ENCODE results near the gene SULT4A1. TPM values are rescaled to one million over a fixed set of nuclear protein-coding genes. Genes with fewer than 3 reads are reported as not detected.

The SULT4A1 gene
- total RNA-seq, 1 donor from 2014 or later: 0.50 TPM

- DNase-seq (ENCODE audit: low read depth): no peak
These were observed 59.3 kb downstream of the SULT4A1 start for GRCh38 chr22:43802897-43803495.

GRCh38 chr22:43800970-43801369 is 61.3 kb downstream of the SULT4A1 start:
- no peak for DNase-seq (ENCODE audit: low read depth)

- DNase-seq (ENCODE audit: low read depth): peak; percentile 87
These were observed 63.8 kb downstream of the SULT4A1 start for GRCh38 chr22:43798492-43798891.

- peak; percentile 16 for DNase-seq (ENCODE audit: low read depth)
These were observed 65.7 kb downstream of the SULT4A1 start for GRCh38 chr22:43796567-43796966.

GRCh38 chr22:43795320-43795719 is 67.0 kb downstream of the SULT4A1 start:
- no peak for DNase-seq (ENCODE audit: low read depth)

GRCh38 chr22:43792905-43793304 is 69.4 kb downstream of the SULT4A1 start:
- DNase-seq (ENCODE audit: low read depth): no peak

GRCh38 chr22:43789452-43789851 is 72.9 kb downstream of the SULT4A1 start:
- DNase-seq (ENCODE audit: low read depth): peak; percentile 97

GRCh38 chr22:43783777-43784176 is 78.5 kb downstream of the SULT4A1 start:
- no peak for DNase-seq (ENCODE audit: low read depth)

GRCh38 chr22:43782448-43782847 is 79.9 kb downstream of the SULT4A1 start:
- DNase-seq (ENCODE audit: low read depth): no peak

GRCh38 chr22:43777286-43777685 is 85.0 kb downstream of the SULT4A1 start:
- peak; percentile 78 for DNase-seq (ENCODE audit: low read depth)

- DNase-seq (ENCODE audit: low read depth): no peak
These were observed 86.1 kb downstream of the SULT4A1 start for GRCh38 chr22:43776081-43776670.

Other genes starting within 250 kb of the SULT4A1 start
- gene EFCAB6, start 50.2 kb downstream of the SULT4A1 start, total RNA-seq: 0.69 and 8.4 TPM in 2 replicates
- gene PNPLA5, start 29.5 kb upstream of the SULT4A1 start, total RNA-seq: not detected in 2 replicates
- 0.80 and 3.0 TPM in 2 replicates for gene PNPLA3, start 61.3 kb upstream of the SULT4A1 start, total RNA-seq
- gene SAMM50, start 92.9 kb upstream of the SULT4A1 start, total RNA-seq: 35.1 and 57.6 TPM in 2 replicates
- 20.3 and 37.5 TPM in 2 replicates for gene PARVB, start 161.8 kb upstream of the SULT4A1 start, total RNA-seq

All from renal cortical epithelial cell (primary cell).